Suppressor macrophage (primary cell): ENCODE data around the gene RIPPLY3.

Experiments used
- DNase-seq, 4 experiments: peaks; one replicate each; pipeline ENCODE4 v3.0.0-alpha.2; 2020 to 2022

RIPPLY3 gene

DNA sequence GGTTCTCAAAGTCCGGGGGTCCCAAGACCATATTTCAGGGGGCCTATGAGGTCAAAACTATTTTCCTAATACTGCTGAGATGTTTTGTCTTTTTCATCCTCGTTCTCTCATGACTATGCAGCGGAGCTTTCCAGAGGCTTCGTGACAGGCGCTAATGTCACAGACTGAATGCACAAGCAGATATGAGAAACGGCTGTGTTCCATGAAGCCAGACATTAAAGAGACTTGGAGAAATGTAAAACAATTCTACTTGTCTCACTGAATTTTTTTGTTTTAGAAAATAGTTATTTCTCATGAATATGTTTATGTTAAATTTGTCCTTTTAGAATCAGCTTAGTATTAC lies 56.1 kb downstream of the RIPPLY3 start:
- no peak for DNase-seq

- no peak for DNase-seq
Observed at GRCh38 chr21:37063433-37063832, 56.9 kb downstream of the RIPPLY3 start.

DNA sequence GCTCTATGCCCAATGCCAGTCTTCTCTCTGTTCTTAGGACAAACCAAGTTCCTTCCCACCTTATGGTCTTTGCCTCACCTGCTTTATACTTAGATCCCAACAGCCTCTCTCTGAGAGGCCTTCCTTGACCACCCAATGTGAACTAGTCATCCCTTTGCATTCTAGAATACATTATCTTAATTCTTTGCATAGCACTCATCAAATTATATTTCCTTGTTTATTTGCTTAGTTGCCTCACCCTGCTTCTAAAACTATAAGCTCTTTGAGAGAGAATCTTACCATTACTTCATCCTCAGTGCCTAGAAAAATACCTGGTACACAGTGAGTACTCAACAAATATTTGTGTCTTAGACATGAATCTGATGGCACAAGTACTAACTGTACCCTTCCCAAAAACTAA lies 58.3 kb downstream of the RIPPLY3 start:
- no peak for DNase-seq

DNA sequence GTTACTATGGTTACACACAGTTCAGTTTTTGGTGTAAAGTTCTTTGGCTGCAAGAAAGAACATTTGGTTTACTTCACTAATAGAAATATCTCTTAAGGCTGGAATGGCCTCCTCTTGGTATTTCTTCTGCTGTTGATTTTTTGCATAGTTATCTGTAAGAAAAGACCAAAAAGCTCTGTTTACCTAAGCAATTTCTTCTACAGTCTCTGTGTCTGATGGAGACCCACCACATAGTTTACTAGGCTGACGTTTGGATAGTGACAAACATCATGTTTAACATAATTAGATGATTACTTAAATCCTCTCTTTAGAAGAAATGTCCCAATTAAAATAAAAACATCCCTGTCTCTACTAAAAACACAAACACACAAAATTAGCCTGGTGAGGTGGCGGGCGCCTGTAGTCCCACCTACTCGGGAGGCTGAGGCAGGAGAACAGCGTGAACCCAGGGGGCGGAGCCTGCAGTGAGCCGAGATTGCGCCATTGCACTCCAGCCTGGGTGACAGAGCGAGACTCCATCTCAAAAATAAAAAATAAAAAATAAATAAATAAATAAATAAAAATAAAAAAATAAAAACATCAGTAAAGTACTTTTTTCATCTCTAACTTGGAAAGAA lies 59.2 kb downstream of the RIPPLY3 start:
- DNase-seq = no peak
